ENCODE measurements around the gene BMF.
"Not testable (repeated sequence)": the region's sequence is repeated elsewhere in the genome, so short reads cannot be mapped to it uniquely, and the experiment has no call there.

BMF gene

DNA sequence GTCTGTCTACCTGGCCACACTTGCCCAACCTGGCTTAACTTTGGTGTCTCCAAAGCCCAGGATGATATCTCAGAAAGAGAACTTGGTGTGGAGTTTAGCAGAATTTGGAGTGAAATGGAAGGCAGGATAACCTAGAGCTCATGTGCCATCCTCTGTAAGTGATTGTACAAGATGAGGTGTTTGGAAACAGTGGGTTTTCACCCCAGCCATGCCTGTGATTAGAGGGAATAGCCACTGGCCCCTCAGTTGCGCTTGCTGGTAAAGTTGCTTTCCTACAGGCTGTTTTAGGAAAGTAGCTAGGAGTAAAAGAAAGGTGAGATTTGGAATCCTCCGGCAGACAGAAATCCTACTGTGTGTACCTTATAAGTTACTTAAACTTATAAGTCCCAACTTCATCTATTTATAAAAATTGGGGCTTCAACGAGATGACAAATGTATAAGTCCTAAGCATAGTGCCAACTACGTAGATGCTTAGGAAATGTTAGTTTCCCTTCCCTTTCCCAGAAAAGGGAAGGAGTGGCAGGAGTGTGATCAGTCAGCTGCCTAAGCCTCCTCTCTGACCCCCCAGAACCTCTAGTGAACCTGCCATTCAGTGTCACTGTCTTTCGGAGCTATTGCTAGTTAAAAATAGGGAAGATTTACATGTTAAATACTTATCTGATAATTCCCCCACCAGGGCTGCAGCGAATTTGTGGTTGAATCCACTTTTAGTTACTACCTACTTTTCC, 13.4 kb upstream of the BMF start:
- DNase-seq (ENCODE audit: insufficient read length) (no peak), FAIRE-seq (no peak)
- TF ChIP-seq POLR2A (IDR thresholded peaks at IDR 0.05; ENCODE audit: low read depth, low read length) (no peak), POLR2AphosphoS5 (IDR thresholded peaks at IDR 0.05; ENCODE audit: low read depth, low read length) (no peak), TAF1 (IDR thresholded peaks at IDR 0.05; ENCODE audit: borderline replicate concordance, low read depth, low read length) (no peak)

DNA sequence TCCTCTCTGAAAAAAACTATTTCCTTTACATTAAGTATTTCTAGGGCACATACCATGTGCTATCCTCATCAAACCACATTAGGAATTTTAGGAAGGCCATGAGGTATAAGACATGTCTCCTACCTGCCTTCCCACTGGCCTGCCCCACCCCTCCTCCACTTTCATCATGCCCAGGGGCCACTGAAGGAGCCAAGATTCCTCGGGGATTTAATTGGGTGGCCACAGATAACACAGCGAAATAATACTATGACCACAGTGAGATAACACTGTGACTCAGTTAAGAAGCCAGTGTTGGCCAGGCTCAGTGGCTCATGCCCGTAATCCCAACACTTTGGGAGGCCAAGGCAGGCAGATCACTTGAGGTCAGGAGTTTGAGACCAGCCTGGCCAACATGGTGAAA, 9.8 kb upstream of the BMF start:
- FAIRE-seq (no peak), DNase-seq (ENCODE audit: insufficient read length) (no peak)
- TF ChIP-seq POLR2A (IDR thresholded peaks at IDR 0.05; ENCODE audit: low read depth, low read length) (no peak), POLR2AphosphoS5 (IDR thresholded peaks at IDR 0.05; ENCODE audit: low read depth, low read length) (no peak), TAF1 (IDR thresholded peaks at IDR 0.05; ENCODE audit: borderline replicate concordance, low read depth, low read length) (no peak)

DNA sequence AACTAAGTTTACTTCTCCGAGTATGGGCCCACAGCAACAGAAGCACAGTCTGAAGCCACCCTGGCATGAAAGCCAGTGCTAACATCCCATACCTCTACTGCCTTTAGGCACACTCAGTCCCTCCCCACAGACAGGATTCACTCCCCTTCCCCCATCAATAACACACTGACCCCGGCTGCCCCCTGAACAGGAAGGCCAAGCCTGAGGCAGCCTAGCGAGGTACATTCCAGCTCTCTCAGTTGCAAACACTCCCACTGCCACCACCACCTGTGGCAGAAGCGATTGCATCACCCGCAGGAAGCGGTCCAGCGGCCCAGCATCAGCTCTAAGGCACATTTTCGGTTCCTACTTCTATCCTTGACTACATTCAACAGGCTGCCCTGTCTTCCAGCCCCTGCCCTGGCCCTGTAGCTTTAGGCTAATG, 7.0 kb upstream of the BMF start:
- TF ChIP-seq TAF1 (IDR thresholded peaks at IDR 0.05; ENCODE audit: borderline replicate concordance, low read depth, low read length) (no peak), POLR2A (IDR thresholded peaks at IDR 0.05; ENCODE audit: low read depth, low read length) (no peak; the same call in 1 of the 2 replicates), POLR2AphosphoS5 (IDR thresholded peaks at IDR 0.05; ENCODE audit: low read depth, low read length) (no peak)
- peak; percentile 98 for FAIRE-seq
- peak; percentile 66 for DNase-seq (ENCODE audit: insufficient read length)

DNA sequence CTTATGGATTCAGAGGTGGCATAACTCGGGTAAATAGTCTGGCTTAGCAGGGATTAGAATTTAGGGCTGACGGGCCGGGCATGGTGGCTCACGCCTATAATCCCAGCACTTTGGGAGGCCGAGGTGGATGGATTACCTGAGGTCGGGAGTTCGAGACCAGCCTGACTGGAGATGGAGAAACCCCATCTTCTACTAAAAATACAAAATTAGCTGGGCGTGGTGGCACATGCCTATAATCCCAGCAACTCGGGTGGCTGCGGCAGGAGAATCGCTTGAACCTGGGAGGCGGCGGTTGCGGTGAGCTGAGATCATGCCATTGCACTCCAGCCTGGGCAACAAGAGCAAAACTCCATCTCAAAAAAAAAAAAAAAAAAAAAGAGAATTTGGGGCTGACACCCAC, 6.4 kb upstream of the BMF start:
- FAIRE-seq, result not testable (repeated sequence)

DNA sequence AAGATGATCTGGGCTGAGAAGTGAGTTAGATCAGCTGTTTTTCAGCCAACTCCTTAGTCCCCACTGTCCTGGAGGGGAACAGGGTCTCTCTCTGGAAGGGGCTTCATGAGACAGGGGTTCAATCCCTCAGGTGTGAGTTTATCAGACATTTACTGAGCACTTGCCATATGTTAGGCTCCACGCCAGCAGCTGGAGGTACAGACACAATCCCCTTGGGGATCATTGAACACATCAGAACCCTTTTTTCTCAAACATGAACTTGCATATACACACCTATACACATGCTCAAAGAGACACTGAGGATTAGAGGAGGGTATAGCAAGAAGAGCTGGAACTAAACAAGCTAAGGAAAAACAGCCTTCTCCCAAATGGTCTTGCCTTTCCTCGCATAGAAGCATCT, 5.5 kb upstream of the BMF start:
- no peak for DNase-seq (ENCODE audit: insufficient read length)
- TF ChIP-seq TAF1 (IDR thresholded peaks at IDR 0.05; ENCODE audit: borderline replicate concordance, low read depth, low read length), result no peak
- no peak for TF ChIP-seq POLR2AphosphoS5 (IDR thresholded peaks at IDR 0.05; ENCODE audit: low read depth, low read length)
- TF ChIP-seq POLR2A (IDR thresholded peaks at IDR 0.05; ENCODE audit: low read depth, low read length), result no peak
- peak; percentile 67 for FAIRE-seq

More for the DNA sequence above, 6.4 kb upstream of the BMF start:
- DNase-seq (ENCODE audit: insufficient read length), result not testable (repeated sequence)

DNA sequence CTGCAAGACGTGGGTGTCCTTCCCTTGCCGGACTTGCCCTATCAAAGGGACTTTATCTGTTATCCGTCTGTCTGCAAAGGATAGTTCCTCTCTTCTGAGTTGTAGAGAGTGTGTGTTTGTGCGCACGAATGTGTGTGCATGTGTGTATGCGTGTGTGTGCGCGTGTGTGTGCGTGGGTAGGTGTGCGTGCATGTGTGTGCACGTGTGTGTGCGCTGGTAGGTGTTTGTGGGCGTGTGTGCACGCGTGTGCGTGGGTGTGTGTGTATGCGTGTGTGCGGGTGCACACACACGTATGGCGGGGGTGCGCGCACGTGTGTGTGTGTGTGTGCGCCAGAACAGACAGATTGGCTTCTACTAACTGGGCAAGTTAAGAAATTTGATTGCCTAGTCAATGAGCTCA, 4.1 kb upstream of the BMF start:
- DNase-seq (ENCODE audit: insufficient read length) (no peak), FAIRE-seq (no peak)
- TF ChIP-seq TAF1 (IDR thresholded peaks at IDR 0.05; ENCODE audit: borderline replicate concordance, low read depth, low read length), result no peak
- TF ChIP-seq POLR2AphosphoS5 (IDR thresholded peaks at IDR 0.05; ENCODE audit: low read depth, low read length), result no peak
- no peak for TF ChIP-seq POLR2A (IDR thresholded peaks at IDR 0.05; ENCODE audit: low read depth, low read length)

DNA sequence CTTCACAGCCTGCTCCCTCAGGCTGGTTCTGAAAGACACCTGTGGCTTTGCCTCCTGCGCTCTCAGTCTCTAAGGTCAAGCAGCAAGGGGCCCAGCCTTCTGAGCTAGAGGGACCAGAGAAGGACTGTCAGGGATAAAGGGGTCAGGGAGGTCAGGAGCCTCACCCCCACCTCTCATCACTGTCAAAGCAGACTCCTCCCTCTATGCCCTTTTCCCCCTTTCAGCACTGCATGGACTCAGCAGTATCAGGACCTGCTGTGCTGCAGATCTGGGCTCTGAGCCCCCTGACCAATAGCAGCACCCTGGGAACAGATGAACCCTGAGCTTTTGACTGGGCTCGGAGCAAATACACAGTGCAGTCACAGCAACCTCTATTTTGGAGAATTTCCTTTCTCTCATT, 3.2 kb upstream of the BMF start:
- TF ChIP-seq POLR2A (IDR thresholded peaks at IDR 0.05; ENCODE audit: low read depth, low read length) (no peak), POLR2AphosphoS5 (IDR thresholded peaks at IDR 0.05; ENCODE audit: low read depth, low read length) (no peak)
- FAIRE-seq, result no peak
- DNase-seq (ENCODE audit: insufficient read length), result no peak

DNA sequence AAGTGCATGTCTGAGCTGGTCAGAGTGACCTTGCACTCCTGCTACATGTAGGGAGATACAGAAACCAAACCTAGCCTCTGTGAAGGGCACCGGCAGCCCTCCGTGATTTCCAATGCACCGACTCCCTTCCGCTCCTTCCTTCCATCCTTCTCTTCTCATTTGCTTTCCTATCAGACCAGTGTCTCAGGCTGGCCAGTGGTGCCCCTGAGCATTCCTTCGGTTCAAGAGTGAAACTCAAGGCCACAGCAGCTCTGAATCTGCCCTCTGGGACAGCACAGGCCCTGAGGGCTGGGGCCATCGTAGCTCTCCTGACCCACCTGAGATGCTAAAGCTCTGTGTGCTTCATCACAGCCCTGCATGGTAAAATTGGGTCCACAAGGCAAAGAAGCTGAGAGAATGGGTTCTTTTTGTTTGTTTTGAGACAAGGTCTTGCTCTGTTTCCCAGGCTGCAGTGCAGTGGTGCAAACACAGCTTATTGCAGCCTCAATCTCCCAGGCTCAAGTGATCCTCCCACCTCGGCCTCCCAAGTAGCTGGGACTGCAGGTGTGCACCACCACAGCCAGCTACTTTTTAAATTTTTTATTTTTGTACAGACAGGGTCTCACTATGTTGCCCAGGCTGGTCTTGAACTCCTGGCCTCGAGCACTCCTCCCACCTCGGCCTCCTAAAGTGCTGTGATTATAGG, 2.3 kb upstream of the BMF start:
- FAIRE-seq, result no peak
- no peak for DNase-seq (ENCODE audit: insufficient read length)
- no peak for TF ChIP-seq TAF1 (IDR thresholded peaks at IDR 0.05; ENCODE audit: borderline replicate concordance, low read depth, low read length)
- no peak for TF ChIP-seq POLR2A (IDR thresholded peaks at IDR 0.05; ENCODE audit: low read depth, low read length)
- no peak for TF ChIP-seq POLR2AphosphoS5 (IDR thresholded peaks at IDR 0.05; ENCODE audit: low read depth, low read length)

DNA sequence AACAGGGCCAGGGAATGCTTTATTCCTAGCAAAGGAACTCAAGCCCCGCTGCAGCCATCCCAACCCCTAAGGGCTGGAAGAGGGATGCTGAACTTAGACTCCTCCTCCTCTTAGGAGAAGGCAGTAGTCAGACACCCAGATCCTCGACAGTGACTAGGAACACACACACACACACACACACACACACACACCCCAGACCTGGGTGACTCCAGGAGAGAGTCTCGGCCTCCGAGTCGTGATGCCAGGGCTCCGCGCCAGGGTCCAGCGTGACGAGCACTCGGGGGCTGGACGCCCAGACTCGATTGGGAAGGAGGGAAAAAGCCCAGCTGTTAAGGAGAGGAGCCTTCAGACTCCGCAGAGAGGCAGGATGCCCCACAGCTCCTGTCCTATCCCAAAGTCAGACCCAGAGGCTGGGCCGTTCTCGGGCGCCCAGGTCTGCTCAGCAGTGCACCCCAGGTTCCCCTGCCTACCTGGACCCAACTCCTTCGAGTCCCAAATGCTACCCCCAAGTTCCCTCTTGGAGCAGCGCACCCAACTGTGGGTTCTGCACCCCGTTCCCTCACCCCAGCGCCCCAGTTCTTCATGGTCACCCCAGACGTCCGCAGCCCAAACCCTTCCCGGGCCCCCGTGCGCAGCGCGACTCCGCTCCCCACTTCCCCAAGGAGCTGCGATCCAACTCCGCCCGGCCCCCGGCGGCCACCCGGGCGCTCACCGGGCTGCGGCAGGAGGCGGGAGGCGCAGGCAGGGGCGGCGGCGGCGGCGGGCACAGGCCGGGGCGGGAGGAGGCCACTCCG, 421 bp downstream of the BMF start:
- FAIRE-seq (no peak), DNase-seq (ENCODE audit: insufficient read length) (no peak)

DNA sequence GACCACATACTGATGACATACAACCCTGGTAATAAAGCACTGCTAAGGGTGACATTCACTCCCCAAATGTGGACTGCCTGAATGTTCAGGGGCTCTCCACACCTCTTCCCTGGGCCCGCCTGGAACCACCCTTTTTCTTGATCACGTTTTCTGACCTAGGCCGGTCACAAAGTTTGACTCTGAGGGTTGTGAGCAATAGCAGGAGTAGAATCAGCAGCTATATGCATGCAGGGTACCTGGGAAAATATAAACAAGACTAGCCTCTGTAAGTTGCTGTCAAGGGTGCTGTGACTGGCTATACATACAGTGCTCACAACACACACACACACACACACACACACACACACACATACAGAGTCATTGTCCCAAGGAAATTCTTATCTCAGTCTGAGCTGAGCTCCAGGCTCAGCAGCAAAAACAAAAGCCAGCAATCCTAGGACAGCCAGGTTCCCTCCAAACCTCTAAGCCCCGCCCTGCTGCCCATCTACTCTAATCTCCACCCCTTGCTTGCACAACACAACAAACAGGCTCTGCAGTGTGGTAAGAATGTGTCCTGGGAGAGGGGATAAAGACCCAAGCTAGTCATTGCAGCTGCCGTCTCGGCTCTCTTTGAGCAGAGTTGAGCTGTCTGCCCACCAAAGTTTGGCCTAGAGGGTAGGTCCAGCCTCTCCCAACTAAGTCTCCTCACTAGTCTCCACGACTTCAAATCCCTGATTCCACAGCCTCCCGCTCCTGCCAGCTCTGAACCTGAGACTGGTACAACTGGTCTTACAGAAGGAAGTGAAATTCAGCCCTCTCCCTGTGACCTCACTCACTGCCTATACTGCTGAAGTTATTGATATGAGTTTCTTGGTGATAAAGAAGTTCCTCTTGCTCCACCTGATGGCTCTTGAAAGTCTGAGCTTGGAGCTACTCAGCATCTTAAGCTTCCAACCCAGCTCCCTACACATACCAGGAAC, 2.2 kb downstream of the BMF start:
- no peak for TF ChIP-seq POLR2AphosphoS5 (IDR thresholded peaks at IDR 0.05; ENCODE audit: low read depth, low read length)
- peak; percentile 25; the same call in 1 of the 2 replicates for TF ChIP-seq TAF1 (IDR thresholded peaks at IDR 0.05; ENCODE audit: borderline replicate concordance, low read depth, low read length)
- FAIRE-seq (peak; percentile 88), DNase-seq (ENCODE audit: insufficient read length) (no peak)

More for the DNA sequence above, 421 bp downstream of the BMF start:
- TF ChIP-seq POLR2A (IDR thresholded peaks at IDR 0.05; ENCODE audit: low read depth, low read length) (no peak), POLR2AphosphoS5 (IDR thresholded peaks at IDR 0.05; ENCODE audit: low read depth, low read length) (no peak), TAF1 (IDR thresholded peaks at IDR 0.05; ENCODE audit: borderline replicate concordance, low read depth, low read length) (no peak)

Measured in GM12892 (cell line).